Stimulated activated CD8-positive, alpha-beta memory T cell treated with anti-CD3 and anti-CD28 coated beads, Interleukin-7, amount 100 ng/mL, for 1 hour (primary cell): Measurements from ENCODE around the gene CHST2.
"Not testable (repeated sequence)": the region's sequence is repeated elsewhere in the genome, so short reads cannot be mapped to it uniquely, and the experiment has no call there.

Experiments used
- DNase-seq, 2 donors: peaks; one replicate each; pipeline ENCODE4 v3.0.0-alpha.2; 2020; ENCODE audit warnings: low read depth in 2 of 2

The CHST2 gene

DNA sequence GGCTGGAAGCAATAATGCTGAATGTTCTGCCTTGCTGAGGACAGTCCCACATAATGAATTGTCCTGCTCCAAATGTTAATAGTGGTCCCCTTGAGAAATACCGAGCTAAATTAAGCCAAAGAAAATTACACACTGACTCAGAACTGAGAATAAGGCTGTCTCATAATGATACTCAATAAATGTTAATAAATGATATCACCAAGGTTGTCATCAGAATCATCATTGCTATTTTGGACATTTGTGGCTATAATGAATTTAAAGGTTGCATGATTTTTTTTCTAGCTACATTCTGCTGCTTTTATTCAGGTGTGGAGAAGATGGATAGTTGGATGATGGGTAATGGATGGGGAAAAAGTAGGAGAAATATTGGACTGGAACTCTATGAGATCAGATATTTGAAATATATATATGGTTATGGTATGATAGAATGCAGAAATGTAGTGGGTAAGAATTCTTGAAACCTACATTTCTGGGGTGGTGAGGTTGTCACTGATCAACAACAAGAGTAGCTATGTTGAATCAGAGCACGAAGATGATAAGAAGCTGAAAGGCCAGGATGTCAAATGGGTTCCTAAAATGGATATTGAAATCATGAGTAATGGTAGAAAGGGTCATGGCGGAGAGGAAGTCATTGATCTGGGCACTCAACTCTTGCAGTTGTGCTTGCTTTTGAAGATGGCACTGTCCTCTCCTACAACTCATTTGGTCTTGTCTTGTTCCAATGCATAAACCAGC lies 12.8 kb downstream of the CHST2 start:
- no peak for DNase-seq

DNA sequence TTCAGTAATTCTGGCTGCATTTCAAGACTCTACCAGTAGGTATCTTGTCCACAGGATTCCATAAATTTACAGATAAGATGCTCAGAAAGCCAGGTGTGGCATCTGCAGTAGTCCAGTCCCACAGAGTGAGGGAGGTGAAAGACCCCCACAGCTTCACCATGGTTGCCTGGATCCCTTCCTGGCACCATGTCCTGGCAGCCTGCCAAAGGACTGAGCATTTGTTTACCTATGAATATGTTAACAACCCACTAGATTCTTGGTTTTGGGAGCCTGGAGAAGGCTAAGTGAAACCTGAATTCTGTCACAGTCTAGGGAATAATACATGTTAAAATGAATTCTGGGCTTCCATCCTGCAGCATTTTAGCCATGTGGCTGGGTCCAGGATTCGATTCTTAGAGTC lies 14.9 kb downstream of the CHST2 start:
- DNase-seq: no peak

DNA sequence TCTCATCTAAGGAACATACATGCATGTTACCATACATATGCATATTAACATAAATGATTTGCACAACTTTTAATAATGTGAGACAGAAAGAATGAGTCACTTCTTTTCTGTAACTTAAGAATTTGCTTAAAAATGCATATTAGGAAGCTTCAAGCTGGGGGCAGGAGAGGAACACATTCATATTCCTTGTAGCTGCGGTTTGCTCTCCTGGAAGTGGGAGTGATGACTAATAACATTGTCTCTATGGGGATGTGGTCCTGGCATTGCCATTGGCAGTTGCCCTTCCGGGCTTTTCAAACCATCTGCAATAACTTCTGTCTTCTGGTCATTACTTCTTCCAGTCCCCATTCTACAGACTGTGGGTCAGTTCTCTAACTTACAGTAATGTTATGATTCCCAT lies 15.6 kb downstream of the CHST2 start:
- no peak for DNase-seq

DNA sequence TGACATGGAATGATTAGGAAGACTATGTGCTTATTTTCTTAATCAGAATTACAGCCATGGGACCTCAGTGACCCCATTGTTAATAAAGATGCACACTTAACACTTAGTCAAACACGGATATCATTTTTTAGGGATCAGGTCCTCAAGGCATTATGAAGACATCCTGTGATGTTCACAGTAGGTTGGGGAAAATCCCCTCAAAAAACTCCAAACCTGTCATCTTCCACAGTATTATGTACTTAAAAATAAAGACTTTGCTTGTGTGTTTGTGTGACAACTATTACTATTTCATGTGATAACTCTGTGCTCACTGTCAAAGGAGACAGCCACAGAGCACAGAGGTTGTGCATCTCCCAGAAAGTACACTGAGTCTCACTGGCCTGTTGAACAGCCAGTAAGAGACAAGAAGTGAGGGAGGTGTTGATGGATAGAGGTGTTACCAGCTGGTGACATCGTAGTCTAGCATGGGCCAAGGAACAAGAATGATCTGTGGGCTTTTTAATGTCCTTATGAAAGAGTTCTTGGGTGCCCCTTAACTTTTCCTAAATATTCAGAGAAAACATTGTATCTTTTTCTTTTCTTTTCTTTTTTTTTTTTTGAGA lies 18.0 kb downstream of the CHST2 start:
- no peak for DNase-seq

DNA sequence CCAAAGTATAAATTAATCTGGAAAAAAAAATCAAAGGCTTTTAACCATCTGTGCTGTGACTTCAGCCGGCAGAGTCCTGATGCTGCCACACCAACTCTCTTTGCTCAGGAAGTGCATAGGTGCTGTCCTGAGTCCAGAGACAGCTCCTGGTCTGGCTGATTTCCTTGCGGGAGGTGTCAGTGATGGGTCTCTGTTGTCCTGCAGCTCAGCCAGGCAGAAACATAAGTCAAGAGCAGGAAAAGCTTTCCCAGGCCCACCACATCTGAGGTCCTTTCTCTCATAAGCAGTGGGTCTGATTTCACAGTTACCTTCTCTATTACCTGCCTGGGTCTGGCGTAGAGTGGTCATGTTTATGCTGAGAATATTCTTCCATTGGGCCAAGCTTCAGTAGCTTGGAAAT lies 19.4 kb downstream of the CHST2 start:
- no peak for DNase-seq

DNA sequence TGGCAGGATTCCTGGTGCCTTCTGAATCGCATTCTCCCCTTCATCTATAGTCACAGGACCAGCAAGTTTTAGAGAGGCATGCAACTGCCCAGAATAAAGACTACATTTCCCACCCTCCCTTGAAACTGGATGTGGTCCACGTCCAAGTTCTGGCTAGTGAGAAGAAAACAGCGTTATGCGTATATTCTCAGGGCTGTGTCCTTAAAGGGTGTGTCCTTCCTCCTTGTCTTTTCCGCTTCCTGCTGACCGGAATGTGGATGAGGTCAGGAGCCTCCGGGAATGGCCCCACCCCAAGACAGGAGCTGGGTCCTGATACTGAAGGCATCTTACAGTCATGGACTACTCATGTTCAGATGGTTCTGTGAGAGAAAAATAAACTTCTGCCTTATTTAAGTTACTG lies 20.2 kb downstream of the CHST2 start:
- DNase-seq: no peak

DNA sequence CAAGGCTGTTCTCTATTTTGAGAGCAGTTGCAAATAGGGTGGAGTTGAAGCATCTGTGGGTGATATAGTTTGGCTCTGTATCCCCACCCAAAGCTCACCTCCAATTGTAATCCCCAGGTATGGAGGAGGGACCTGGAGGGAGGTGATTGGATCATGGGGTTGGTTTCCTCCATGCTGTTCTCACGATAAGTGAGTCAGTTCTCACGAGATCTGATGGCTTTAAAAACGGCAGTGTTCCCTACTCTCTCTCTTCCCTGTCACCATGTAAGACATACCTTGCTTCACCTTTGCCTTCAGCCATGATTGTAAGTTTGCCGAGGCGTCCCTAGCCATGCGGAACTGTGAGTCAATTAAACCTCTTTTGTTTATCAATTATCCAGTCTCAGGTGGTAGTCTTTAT lies 21.0 kb downstream of the CHST2 start:
- DNase-seq: no peak

DNA sequence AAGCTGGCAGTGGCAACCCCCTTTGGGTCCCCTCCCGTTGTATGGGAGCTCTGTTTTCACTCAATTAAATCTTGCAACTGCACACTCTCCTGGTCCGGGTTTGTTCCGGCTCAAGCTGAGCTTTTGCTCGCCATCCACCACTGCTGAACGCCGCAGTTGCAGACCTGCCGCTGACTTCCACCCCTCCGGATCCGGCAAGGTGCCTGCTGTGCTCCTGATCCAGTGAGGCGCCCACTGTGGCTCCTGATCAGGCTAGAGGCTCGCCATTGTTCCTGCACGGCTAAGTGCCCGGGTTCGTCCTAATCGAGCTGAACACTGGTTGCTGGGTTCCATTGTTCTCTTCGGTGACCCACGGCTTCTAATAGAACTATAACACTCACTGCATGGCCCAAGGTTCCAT lies 22.8 kb downstream of the CHST2 start:
- no peak for DNase-seq

DNA sequence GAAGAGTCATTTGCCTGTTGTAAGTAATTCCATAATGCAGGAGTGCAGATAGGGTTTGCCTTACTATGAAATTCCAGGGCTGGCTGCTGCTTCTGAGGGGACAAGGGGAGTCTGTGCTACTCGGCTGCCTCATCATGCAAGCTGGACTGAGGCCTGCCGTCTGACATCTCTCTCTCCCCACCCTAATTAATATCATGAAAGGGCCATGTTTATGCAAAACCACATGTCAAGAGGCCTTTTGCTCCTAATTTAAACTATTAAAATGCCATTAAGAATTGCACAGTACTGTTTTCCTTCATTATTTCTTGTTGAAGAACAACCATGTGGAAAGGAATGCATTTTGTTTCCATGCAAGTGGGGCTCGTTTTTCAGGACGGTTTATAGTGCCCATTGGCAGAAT lies 26.3 kb downstream of the CHST2 start:
- no peak for DNase-seq

DNA sequence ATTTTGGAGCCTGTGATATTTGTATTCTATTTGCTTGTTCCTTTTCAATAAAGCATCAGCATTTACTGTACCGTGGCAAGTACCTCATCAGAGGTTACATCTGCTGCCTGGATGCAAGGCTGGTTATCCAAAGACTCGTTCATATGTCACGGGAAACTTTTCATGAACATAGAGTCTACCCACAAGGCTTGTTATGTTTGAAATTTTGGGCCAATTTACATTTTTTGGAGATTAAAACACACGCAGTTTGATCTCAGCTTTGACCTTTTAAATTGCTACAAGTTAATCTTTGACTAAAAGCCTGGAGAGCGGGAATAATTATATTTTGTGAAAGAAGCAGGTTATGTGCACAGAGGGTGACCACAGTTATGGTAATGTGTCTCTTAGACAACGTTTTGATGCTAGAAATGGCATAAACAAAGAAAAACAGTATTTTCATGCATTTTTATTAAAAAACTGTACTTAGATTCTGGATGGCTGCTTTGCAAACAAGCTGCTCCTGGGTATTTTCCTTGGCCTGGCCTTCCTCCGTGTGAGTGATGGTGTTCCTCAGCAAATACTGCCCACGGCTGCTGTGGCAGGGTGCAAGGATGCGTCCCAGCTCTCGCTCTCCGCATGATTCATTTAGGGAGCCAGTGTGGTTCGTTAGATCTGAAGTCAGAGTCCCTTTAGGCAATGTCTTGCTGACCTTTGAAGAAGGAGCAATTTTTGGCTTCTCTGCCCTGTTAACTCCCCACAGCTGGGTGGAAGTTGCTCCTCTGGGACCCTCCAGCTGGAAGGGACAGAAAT lies 27.1 kb downstream of the CHST2 start:
- DNase-seq: no peak

DNA sequence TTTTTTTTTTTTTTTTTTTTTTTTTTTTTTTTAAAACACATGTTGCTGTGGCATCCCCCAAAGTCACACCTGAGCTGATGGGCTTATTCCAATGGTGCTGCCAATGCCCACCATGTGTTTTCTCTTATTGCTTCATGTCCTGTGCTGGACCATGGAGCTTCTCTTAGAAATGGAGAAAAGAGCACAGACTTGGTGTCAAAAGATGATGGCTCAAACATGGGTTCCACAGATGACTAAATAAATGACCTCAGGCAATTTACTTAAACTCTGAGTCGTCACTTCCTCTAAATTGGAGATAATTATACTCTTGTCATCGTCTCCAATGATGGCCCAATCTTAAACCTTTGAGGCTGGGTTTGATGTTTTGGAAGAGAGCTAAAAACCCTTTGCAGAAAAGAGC lies 28.1 kb downstream of the CHST2 start:
- DNase-seq: no peak

DNA sequence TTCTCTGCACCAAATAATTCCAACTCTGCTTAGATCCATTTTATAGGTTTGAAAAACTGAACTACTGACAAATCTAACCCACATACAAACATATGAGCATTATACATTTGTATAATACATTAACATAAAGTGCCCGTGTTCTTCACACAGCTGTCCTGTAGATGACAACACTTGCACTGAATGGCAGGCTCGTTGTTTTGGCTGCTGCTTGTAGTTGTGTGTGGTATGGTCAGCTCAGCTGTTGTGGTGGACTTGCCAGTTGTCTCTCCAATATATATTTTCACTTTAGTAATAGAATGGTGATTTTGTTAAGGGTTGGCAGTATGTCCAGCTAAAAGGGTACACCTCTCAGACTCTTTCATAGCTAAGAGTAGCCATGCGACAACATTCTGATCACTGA lies 30.5 kb downstream of the CHST2 start:
- DNase-seq: no peak

DNA sequence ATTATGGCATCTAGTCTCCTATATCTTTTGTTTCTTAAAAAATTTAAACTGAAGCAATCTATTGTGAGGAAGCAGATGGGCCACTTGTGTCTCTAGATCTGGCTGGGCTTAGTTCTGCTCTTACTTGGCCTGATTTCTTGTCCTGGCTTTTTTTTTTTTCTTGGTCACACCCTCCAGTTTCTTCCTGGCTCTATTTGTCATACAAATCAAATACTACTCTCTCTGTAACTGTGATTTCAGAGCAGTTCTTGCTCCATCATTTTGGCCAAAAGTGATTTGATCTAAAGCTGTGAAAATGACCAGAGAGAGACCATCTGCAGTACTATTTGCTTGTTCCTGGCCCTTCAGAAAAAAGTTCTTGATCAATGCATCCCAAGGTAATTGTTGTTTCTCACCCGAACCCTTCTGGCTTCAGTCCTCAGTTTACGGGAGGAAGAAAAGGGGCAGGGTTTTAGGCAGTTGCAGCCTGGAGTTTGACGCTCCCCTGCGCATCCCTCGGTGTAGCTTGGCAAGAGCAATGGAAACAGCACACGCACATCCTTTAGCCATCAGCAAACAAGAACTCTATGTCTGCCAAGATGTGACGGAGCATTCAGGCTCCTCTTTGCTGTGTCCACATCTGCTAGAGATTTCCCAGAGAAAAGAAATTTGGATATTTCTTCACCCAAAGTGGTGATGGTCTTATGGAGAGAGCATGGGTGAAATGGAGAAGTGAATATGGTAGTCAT lies 31.6 kb downstream of the CHST2 start:
- no peak for DNase-seq

DNA sequence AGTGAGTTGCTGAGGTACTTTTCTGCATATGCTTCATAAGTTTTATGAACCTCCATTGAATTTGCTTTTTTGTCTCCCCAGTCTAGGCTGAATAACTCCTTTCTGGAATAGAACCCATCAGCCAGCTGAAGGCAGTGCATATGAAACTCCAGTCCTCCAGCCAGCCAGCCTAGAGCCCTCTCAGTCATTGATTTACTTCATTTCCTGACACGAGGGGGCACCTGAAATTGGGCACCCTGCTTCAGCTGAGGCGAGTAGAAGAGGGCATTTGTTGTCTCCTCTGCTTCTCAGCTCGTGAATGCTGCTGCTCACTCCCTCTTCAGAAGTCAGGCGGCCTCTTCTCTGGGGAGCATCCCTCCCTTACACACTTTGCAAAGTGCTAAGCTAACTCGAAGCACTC lies 32.5 kb downstream of the CHST2 start:
- DNase-seq: no peak

DNA sequence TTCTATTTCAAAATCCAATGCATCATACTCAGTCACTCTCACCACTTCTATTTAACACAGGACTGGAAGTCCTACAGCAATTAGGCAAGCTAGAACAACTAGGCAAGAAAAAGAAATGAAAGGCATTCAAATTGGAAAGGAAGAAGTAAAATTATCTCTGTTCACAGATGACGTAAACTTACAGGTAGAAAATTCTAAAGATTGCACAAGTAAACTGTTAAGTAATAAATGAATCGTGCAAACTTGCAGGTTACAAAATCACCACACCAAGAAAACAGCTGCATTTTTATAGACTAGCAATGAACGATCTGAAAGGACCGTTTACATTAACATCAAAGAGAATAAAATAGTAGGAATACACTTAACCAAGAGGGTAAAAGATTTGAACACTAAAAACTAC lies 36.2 kb downstream of the CHST2 start:
- DNase-seq: no peak

DNA sequence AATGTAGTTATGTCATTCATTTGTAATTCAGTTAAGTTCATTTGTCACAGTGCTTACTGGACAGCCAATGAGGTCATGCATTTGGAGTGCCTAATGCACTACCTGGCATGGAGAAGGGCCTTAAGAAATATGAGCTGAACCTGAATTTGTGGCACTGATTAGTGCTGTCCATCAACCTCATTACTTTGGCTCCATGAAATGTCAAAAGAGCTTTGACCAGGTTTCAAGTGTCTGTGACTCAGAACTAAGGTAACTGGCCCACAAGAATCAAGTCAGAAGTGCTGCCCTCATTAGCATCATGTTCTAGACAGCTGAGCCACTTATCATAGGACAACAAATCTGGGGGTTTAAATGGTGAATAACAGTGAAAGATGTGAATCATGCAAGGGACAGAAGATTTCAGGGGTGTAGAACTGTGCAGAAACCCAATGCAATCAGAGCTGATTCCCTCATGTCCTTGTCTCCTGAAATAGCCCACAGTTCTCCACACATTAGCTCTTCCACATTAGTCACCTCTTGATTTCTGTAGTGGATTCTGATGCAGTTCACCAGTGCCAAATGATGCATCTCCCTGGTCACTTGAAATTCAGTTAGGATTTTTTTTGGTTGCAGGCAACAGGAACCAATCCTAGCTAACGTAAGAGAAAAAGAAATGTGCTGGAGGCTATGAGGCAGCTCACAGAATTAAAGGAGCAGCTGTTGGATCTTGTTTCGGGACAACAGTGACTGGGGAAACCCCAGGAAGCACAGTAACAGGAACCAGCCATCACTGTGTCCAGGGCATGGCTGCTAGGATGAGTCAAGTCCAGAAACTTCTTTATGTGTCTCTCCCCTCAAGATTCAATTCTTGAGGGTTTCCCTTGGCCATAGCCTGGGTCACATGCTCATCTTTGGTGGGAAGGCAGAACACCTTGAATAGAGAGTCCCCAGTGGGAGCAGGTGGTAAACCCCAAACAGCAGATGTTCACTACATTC lies 38.7 kb downstream of the CHST2 start:
- DNase-seq: no peak

DNA sequence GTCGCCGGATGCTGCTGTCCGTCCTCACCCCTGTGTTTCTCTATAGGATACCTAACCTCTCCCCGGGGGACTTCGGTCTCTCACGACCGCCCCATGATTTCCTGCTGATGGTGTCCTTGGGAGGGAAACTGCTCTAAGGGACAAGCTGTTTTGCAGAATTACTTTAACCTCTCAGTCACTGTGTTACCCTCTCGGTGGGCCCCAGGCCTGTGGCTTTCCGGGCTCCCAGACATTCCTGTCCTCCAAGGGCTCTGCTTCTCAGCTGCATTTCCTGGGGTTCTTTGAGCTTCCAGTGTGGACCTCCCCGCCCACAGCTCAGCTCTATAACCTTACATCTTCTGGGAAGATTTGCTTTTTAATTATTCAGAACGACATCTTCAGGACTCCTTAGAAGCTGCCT lies 40.9 kb downstream of the CHST2 start:
- no peak for DNase-seq

DNA sequence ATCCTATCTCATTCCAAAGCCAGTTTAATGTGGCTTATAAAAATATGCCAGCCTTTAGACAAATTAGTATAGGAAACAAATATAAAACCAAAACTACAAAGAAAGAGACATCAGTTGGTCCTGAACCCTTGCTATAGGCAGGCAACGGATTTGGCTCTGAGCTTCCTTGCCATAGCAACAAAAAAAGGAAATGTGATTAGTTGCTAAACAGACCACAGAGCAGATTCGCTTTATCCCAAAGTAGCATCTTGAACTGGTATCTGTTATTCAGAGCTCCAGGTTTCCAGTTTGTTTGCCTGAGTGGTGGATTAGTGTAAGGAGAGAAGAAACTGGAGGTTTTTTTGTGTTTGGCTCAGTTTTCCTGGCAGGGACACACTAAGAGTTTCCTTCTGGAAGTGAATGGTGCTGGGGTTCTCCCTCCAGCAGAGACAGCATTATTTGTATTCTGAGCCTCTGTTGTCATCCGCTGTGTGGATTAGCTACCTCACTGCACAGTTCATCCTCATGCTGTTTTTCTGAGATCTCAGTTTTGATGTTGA lies 44.1 kb downstream of the CHST2 start:
- DNase-seq: no peak

DNA sequence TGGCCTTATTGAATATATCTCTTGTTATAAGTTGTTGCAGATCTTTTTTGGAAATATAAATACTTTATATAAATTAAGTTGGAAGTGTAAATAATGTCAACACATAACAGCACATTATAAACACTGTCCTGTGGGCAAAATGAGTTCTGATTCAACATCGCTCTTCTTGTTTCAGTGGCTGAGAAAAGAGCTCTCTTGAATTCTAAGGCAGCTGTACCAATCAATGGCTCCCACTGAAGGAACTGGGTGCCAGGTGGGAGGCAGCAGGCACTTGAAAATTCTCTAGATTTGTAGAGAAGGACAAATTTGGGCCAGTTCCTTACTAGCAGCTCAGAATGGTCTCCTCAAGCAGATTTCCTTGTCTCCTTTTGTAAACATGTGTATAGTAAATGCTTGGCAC lies 45.6 kb downstream of the CHST2 start:
- DNase-seq: no peak

DNA sequence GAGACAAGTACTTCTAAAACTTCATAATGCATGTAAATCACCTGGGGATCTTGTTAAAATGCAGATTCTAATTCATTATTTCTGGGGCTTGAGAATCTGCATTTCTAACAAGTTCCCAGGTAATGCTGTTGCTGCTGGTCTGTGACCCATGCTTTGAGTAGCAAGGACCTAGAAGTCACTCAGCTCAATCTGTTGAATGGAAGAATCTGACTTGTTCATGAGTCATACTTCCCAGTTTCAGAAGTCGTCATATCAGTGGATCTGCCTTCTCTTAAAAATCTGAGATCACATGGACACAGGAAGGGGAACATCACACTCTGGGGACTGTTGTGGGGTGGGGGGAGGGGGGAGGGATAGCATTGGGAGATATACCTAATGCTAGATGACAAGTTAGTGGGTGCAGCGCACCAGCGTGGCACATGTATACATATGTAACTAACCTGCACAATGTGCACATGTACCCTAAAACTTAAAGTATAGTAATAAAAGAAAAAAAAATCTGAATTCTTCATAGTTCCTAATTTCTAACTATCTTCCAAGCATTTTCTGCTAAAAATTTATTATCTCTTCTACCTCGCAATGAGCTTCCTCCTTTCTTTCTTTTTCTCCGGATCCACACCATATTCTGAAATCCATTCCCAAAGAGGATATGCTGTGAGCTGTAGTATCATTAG lies 46.2 kb downstream of the CHST2 start:
- not testable (repeated sequence) for DNase-seq
